NCI-H1048 (cell line): Measurements from ENCODE around the gene NCAPD3.
"Not testable (repeated sequence)": the region's sequence is repeated elsewhere in the genome, so short reads cannot be mapped to it uniquely, and the experiment has no call there.

Experiments
- DNase-seq: peaks from one replicate; lab custom pipeline; 2025; lab: John Stamatoyannopoulos, UW

The NCAPD3 gene

GRCh38 chr11:134223836-134224709, at the start of gene NCAPD3, which contains the start of gene VPS26B:
NCAPD3 (minus strand) TSS chr11:134223967; CDS start chr11:134223926, 41 bp downstream.
VPS26B (plus strand) TSS chr11:134224671; CDS start chr11:134225123, 452 bp downstream.
- DNase-seq = peak; percentile 87

- DNase-seq = no peak
Measured at GRCh38 chr11:134273317-134273712, 49.5 kb upstream of the NCAPD3 start.

- no peak for DNase-seq
Measured at GRCh38 chr11:134272381-134273316, 48.9 kb upstream of the NCAPD3 start.

- DNase-seq = no peak
Measured at GRCh38 chr11:134271978-134272377, 48.2 kb upstream of the NCAPD3 start.

GRCh38 chr11:134270250-134270714, 46.5 kb upstream of the NCAPD3 start:
- no peak for DNase-seq

- no peak for DNase-seq
Measured at GRCh38 chr11:134267966-134268365, 44.2 kb upstream of the NCAPD3 start.

GRCh38 chr11:134267461-134267860, 43.7 kb upstream of the NCAPD3 start:
- no peak for DNase-seq

- DNase-seq = no peak
Measured at GRCh38 chr11:134266841-134267251, 43.1 kb upstream of the NCAPD3 start.

- no peak for DNase-seq
Measured at GRCh38 chr11:134266440-134266839, 42.7 kb upstream of the NCAPD3 start.

GRCh38 chr11:134264966-134265764, 41.4 kb upstream of the NCAPD3 start:
- no peak for DNase-seq

- DNase-seq = no peak
Measured at GRCh38 chr11:134261626-134262488, 38.1 kb upstream of the NCAPD3 start.

- DNase-seq = no peak
Measured at GRCh38 chr11:134260983-134261382, 37.2 kb upstream of the NCAPD3 start.

GRCh38 chr11:134260503-134260902, 36.7 kb upstream of the NCAPD3 start:
- DNase-seq = no peak

- DNase-seq = no peak
Measured at GRCh38 chr11:134258577-134258976, 34.8 kb upstream of the NCAPD3 start.

- DNase-seq = no peak
Measured at GRCh38 chr11:134257101-134257500, 33.3 kb upstream of the NCAPD3 start.

- DNase-seq = not testable (repeated sequence)
Measured at GRCh38 chr11:134255184-134255561, 31.4 kb upstream of the NCAPD3 start.

- DNase-seq = no peak
Measured at GRCh38 chr11:134254433-134255183, 30.8 kb upstream of the NCAPD3 start.

- DNase-seq = peak; percentile 94
Measured at GRCh38 chr11:134253188-134253993, 29.6 kb upstream of the NCAPD3 start, which contains the start of the genes ACAD8 and THYN1. ACAD8 (plus strand) TSS chr11:134253568; CDS start chr11:134253601, 33 bp downstream. THYN1 (minus strand) TSS chr11:134253352; CDS start chr11:134252882, 470 bp downstream.
